Liver (tissue), 3 donors: ENCODE measurements around the gene SDK2.

ENCODE experiments used
- EGR1 ChIP-seq, 2 donors: IDR thresholded peaks; 2 replicates each; pipeline ENCODE4 v1.6.1; 2016 to 2018; ENCODE audit warnings: antibody characterized with exemption in 2 of 2, low read depth in 2 of 2
- TAF1 ChIP-seq: conservative IDR thresholded peaks from 2 replicates; pipeline ENCODE4 v1.6.1; 2016; ENCODE audit warnings: antibody characterized with exemption, mild to moderate bottlenecking
- TF ChIP-seq, protein P1 (sequence below): fragments of 150-350 bp; IDR thresholded peaks from 2 replicates; pipeline ENCODE4 v1.5.1; 2017; ENCODE audit warnings: improper control_type of control experiment, low read depth, low read length; ENCODE audit not compliant: missing input control
- donor health status: healthy.
- donor health status: healthy.

GRCh38 chr17:73546114-73546513 is 98.1 kb downstream of the SDK2 start:
- TF ChIP-seq, protein P1, sequence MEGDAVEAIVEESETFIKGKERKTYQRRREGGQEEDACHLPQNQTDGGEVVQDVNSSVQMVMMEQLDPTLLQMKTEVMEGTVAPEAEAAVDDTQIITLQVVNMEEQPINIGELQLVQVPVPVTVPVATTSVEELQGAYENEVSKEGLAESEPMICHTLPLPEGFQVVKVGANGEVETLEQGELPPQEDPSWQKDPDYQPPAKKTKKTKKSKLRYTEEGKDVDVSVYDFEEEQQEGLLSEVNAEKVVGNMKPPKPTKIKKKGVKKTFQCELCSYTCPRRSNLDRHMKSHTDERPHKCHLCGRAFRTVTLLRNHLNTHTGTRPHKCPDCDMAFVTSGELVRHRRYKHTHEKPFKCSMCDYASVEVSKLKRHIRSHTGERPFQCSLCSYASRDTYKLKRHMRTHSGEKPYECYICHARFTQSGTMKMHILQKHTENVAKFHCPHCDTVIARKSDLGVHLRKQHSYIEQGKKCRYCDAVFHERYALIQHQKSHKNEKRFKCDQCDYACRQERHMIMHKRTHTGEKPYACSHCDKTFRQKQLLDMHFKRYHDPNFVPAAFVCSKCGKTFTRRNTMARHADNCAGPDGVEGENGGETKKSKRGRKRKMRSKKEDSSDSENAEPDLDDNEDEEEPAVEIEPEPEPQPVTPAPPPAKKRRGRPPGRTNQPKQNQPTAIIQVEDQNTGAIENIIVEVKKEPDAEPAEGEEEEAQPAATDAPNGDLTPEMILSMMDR: no peak
- TF ChIP-seq TAF1 (no peak), EGR1 (IDR thresholded peaks at IDR 0.05; ENCODE audit: low read depth in 2 of 2) (no peak)
